ENCODE data around the gene ZBTB2.
"Not testable (repeated sequence)": the region's sequence is repeated elsewhere in the genome, so short reads cannot be mapped to it uniquely, and the experiment has no call there.

Gene ZBTB2

GRCh38 chr6:151365233-151365632 is 26.1 kb downstream of the ZBTB2 start:
- DNase-seq = no peak

- DNase-seq = no peak
Measured at GRCh38 chr6:151359486-151359885, 31.9 kb downstream of the ZBTB2 start.

DNA sequence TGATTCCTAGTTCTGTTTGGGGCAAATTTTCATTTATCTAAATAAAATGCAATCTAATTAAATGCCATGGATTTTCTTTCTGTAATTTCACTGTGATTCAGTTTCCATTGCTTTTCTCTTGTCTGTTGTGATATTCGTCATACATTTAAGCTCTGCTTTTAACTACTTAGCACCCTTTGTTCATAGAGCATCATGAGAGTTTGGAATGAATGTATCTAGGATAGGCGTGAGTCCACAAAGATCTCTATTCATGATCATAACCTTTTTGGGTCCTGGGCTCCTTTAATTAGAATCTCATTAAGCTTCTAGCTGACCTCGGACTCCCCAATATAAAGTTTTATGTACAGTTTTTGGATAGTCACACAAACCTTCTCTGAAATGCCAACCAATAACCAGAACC is 32.9 kb downstream of the ZBTB2 start:
- no peak for DNase-seq

DNA sequence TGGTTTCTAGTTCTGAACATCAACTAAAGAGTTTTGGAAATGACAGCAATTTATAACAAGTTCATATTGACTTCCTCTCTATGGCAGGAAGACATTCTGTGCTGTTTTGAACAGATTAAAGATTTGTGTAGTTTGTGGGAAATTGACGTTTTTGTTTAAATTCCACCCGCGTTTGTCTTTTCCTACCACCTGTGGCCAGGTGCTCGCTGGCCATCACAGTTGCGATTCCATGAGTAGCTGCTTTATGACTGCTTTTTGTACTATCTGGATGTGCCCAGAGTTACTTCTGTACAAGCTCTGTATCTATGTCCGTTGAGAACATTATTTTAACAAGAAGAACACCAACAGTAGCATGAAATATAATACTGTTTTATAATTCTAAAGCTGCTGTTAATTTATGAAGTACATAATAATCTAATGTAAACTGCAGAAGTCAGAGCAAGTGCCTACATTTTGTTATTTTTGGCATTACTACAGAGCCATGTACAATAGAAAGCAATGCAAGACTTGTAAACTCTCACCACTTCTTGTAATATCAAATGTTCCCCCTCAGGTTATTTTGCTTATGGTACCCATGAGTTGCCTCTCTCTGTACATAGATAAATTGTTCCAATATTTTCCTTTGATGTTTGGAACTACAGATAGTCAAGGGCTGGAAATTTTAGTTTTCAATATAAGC is 33.5 kb downstream of the ZBTB2 start:
- no peak for DNase-seq

- not testable (repeated sequence) for DNase-seq
Measured at GRCh38 chr6:151356983-151357382, 34.4 kb downstream of the ZBTB2 start.

GRCh38 chr6:151353795-151354194 is 37.6 kb downstream of the ZBTB2 start:
- no peak for DNase-seq

DNA sequence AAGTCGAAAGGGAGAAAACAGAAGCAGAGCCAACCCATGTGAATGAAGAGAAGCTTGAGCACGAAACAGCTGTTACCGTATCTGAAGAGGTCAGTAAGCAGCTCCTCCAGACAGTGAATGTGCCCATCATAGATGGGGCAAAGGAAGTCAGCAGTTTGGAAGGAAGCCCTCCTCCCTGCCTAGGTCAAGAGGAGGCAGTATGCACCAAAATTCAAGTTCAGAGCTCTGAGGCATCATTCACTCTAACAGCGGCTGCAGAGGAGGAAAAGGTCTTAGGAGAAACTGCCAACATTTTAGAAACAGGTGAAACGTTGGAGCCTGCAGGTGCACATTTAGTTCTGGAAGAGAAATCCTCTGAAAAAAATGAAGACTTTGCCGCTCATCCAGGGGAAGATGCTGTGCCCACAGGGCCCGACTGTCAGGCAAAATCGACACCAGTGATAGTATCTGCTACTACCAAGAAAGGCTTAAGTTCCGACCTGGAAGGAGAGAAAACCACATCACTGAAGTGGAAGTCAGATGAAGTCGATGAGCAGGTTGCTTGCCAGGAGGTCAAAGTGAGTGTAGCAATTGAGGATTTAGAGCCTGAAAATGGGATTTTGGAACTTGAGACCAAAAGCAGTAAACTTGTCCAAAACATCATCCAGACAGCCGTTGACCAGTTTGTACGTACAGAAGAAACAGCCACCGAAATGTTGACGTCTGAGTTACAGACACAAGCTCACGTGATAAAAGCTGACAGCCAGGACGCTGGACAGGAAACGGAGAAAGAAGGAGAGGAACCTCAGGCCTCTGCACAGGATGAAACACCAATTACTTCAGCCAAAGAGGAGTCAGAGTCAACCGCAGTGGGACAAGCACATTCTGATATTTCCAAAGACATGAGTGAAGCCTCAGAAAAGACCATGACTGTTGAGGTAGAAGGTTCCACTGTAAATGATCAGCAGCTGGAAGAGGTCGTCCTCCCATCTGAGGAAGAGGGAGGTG is 38.7 kb downstream of the ZBTB2 start:
- no peak for DNase-seq

DNA sequence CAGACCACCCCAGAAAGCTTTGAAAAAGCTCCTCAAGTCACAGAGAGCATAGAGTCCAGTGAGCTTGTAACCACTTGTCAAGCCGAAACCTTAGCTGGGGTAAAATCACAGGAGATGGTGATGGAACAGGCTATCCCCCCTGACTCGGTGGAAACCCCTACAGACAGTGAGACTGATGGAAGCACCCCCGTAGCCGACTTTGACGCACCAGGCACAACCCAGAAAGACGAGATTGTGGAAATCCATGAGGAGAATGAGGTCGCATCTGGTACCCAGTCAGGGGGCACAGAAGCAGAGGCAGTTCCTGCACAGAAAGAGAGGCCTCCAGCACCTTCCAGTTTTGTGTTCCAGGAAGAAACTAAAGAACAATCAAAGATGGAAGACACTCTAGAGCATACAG is 39.6 kb downstream of the ZBTB2 start:
- no peak for DNase-seq

DNA sequence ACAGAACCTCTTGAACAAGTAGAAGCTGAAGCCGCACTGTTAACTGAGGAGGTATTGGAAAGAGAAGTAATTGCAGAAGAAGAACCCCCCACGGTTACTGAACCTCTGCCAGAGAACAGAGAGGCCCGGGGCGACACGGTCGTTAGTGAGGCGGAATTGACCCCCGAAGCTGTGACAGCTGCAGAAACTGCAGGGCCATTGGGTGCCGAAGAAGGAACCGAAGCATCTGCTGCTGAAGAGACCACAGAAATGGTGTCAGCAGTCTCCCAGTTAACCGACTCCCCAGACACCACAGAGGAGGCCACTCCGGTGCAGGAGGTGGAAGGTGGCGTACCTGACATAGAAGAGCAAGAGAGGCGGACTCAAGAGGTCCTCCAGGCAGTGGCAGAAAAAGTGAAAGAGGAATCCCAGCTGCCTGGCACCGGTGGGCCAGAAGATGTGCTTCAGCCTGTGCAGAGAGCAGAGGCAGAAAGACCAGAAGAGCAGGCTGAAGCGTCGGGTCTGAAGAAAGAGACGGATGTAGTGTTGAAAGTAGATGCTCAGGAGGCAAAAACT is 40.1 kb downstream of the ZBTB2 start:
- no peak for DNase-seq

GRCh38 chr6:151350442-151351145 is 40.8 kb downstream of the ZBTB2 start:
- DNase-seq = no peak

DNA sequence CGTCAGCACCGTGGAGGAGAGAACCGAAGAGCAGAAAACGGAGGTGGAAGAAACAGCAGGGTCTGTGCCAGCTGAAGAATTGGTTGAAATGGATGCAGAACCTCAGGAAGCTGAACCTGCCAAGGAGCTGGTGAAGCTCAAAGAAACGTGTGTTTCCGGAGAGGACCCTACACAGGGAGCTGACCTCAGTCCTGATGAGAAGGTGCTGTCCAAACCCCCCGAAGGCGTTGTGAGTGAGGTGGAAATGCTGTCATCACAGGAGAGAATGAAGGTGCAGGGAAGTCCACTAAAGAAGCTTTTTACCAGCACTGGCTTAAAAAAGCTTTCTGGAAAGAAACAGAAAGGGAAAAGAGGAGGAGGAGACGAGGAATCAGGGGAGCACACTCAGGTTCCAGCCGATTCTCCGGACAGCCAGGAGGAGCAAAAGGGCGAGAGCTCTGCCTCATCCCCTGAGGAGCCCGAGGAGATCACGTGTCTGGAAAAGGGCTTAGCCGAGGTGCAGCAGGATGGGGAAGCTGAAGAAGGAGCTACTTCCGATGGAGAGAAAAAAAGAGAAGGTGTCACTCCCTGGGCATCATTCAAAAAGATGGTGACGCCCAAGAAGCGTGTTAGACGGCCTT is 41.6 kb downstream of the ZBTB2 start:
- no peak for DNase-seq

- DNase-seq = not testable (repeated sequence)
Measured at GRCh38 chr6:151342750-151343149, 48.6 kb downstream of the ZBTB2 start.

DNA sequence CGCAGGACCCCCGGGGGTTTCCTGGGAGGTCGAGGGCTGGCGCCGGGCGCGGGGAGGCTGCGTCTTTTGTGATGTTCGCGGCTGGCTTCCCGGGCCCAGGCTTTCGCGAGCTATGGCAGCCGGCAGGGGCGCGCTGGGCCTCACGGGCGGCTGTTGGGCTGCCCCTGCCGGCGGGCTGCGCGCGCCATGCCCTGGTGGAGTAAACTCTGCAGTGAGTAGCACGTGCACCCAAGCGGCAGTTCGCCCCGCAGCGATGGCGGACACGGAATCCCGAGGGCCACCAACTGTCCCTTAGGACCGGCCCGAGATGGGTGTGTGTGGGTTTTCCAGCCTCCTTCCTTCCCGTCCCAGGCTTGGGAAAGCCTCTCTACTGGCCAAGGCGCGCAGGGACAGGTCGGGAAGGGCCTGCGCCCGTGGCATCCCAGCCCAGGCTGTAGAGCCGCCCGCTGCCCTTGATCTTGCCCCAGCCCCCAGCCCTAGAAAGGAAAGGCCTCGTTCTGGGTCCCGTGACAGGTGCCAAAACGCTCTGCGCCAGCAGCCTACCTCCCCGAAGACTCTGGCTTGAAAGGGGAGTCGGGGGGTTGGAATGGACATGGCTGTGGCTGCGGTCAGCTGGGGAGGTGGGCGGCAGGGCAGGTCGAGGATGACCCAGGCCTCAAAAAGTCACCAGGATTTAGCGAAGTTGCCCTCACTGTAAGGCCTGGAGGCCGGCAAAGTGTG is 49.7 kb downstream of the ZBTB2 start:
- no peak for DNase-seq

GRCh38 chr6:151340219-151340978 is 51.0 kb downstream of the ZBTB2 start:
- no peak for DNase-seq

- DNase-seq = no peak
Measured at GRCh38 chr6:151339369-151339768, 52.0 kb downstream of the ZBTB2 start.

DNA sequence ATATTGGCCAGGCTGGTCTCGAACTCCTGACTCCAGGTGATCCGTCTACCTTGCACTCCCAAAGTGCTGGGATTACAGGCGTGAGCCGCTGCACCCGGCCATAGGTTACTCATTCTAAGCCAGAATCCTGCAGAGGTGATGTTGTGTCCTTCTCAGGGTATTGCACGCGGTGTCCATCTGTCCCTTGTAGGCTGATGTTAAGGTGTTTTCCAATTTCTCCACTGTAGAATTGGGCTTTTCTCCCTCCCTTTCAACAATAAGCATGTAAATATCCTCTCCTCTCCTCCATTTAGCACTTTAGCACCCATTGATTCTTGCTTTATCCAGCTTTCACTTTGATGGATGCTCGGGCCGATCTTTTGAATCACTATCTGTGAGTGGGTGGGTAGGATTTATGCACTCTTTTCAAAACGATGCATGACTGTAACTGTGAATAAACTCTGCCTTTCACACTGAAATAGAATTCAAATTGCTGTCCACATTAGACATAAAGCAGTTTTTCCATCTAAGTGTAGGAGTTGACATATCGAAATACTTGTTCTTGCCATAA is 52.6 kb downstream of the ZBTB2 start:
- DNase-seq = no peak

DNA sequence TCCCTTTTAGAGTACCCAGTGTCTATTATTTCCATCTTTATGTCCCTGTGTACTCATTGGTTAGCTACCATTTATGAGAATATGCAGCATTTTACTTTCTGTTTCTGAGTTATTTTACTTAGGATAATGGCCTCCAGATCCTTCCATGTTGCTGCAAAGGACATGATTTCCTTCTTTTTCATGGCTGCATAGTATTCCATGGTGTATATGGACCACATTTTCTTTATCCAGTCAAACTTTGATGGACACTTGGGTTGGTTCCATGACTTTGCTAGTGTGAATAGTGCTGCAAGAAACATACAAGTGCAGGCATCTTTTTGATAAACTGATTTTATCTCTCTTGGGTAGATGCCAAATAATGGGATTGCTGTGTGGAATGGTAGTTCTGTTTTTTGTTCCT is 55.4 kb downstream of the ZBTB2 start:
- DNase-seq = no peak

DNA sequence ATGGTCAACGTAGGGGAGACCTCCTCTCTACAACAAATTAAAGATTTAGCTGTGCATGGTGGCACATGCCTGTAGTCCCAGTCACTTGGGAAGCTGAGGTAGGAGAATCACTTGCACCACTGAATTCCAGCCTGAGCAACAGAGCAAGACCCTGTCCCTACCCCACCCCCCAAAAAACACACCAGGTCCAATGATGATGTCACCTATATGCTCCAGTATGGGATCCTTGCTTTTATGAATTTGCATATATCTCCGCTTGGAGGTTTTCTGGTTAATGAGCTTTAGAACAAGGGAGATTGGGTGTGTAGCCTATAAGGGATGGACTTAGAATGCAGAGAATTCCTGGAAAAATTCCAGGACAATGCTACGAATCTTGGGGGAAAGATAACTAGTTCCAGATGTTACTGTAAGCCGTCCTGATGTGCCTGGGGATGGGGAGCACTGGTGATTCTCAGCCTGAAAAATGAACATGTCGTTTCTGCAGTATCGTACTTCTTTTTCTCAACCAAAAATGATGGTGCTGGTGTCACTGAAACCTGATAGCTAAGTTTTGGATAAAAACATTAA is 61.1 kb downstream of the ZBTB2 start:
- DNase-seq = no peak

GRCh38 chr6:151327101-151327500 is 64.3 kb downstream of the ZBTB2 start:
- DNase-seq = no peak

- no peak for DNase-seq
Measured at GRCh38 chr6:151326116-151326825, 65.1 kb downstream of the ZBTB2 start.
